Right atrium auricular region (tissue), 2 donors: ENCODE results near the gene OAF. TPM values are rescaled to one million over a fixed set of nuclear protein-coding genes. Genes with fewer than 3 reads are reported as not detected.
A peak's percentile ranks its signal among the peaks of the same experiment; 100 is the strongest.

Experiments
- DNase-seq: peaks from one replicate; pipeline ENCODE4 v3.0.0-alpha.2; 2019; ENCODE audit warnings: low spot score
- H3K27ac ChIP-seq, 2 donors: fragments of 200-600 bp; sonication (generic); 1 replicate in 1 of 2; 2 replicates in 1 of 2; pipeline ENCODE4 v1.5.1; 2016 to 2019
- H3K27me3 ChIP-seq, 2 donors: fragments of 200-600 bp; sonication (generic); one replicate each; pipeline versions ENCODE4 v1.5.1 to v1.6.0; 2017 to 2019
- H3K36me3 ChIP-seq: fragments of 200-600 bp; sonication (generic); one replicate; pipeline ENCODE4 v1.5.1; 2016
- H3K4me1 ChIP-seq, 2 donors: fragments of 200-600 bp; sonication (generic); one replicate each; pipeline versions ENCODE4 v1.5.1 to v1.6.0; 2017 to 2019
- H3K4me3 ChIP-seq, 2 donors: fragments of 200-600 bp; sonication (generic); 1 replicate in 1 of 2; 2 replicates in 1 of 2; pipeline ENCODE4 v1.5.1; 2017 to 2019; ENCODE audit warnings: mild to moderate bottlenecking in 1 of 2, moderate library complexity in 1 of 2
- H3K9me3 ChIP-seq, 2 donors: fragments of 200-600 bp; sonication (generic); one replicate each; pipeline ENCODE4 v1.5.1; 2019
- CTCF ChIP-seq, 2 donors: fragments of 200-600 bp; sonication (generic); IDR thresholded peaks; one replicate each; pipeline ENCODE4 v1.5.1; 2019; ENCODE audit warnings: antibody characterized with exemption in 2 of 2
- total RNA-seq, 2 donors: library from RNA; depleted of rRNA; stranded (reverse); fragments of >200 nt; gene quantifications; one replicate each; pipeline ENCODE4 v1.1.0, GENCODE V29; 2016

Gene OAF
- total RNA-seq, 2 donors from 2014 or later: 27.9 to 43.6 TPM

GRCh38 chr11:120196826-120197225 lies 14.0 kb upstream of the OAF start:
- no peak for TF ChIP-seq CTCF (IDR thresholded peaks at IDR 0.05)
- no peaks in the 10 kb centered on the region for H3K9me3 ChIP-seq
- no peak overlapping the region for H3K4me3 ChIP-seq
- no peak for DNase-seq
- H3K27ac ChIP-seq: peak overlapping the region in 1 of 2 donors; percentile 26
- no peaks in the 10 kb centered on the region for H3K36me3 ChIP-seq
- H3K4me1 ChIP-seq: peaks cover 0 to 3% of the 10 kb centered on the region in 2 donors
- no peaks in the 10 kb centered on the region for H3K27me3 ChIP-seq

DNA sequence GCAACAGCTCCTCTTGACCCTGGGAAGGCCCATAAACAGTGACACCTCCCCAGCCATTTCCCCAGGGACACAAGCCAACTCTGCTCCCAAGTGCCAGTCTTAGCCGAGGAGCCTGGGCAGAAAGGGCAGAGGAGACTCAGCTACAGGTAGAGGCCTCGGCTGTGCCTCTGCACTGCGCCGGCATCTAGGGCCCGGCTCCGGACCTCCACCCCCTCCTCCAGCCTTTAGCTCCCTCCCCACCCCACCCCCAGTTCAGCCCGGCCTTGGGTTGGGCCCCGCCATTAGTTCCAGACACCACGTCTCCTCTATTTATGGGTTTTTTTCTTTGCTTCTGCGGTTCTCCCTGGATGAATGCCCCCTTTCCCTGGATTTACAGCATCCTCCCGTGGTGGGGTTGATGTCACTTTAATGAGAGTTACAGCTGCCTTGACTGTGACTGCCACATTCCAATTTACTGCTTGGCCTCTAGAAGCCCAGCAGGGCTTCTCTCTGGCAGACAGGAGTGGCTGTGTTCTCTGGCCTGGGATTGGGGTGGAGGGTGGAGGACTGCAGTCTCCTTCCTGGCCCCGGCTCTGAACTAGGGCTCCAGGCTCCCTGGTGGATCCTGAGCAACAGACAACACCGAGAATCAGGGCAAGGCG lies 13.5 kb upstream of the OAF start:
- Histone ChIP-seq H3K4me1 (peaks cover 0 to 3% of the 10 kb centered on the region in 2 donors), H3K4me3 (no peak overlapping the region), H3K9me3 (no peaks in the 10 kb centered on the region), H3K36me3 (no peaks in the 10 kb centered on the region), H3K27me3 (no peaks in the 10 kb centered on the region), H3K27ac (peak overlapping the region in 1 of 2 donors; percentile 26)
- DNase-seq: no peak
- TF ChIP-seq CTCF (IDR thresholded peaks at IDR 0.05): no peak

DNA sequence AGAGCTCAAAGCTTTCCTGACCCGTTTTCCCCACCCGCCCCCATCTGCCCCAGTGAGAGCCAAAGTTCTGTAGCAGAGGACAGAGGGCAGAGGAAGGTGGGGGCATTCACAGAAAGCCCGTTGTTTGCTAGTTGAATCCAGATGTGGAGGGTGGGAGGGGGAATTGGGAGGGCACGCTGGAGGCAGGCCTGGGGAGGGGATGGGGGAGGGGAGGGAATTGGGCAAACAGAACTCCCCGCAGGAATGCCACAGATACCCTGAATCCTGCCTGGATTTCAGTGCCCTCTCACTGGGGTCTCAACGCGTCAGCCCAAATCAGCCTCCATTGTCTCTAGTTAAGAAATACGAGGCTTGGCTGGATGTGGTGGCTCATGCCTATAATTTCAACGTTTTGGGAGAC lies 12.9 kb upstream of the OAF start:
- H3K27ac ChIP-seq: peak overlapping the region in 1 of 2 donors; percentile 26
- no peak for TF ChIP-seq CTCF (IDR thresholded peaks at IDR 0.05)

GRCh38 chr11:120198403-120198786 lies 12.4 kb upstream of the OAF start:
- Histone ChIP-seq H3K27me3 (no peaks in the 10 kb centered on the region), H3K9me3 (no peaks in the 10 kb centered on the region), H3K4me3 (no peak overlapping the region), H3K36me3 (no peaks in the 10 kb centered on the region), H3K27ac (peak overlapping the region in 1 of 2 donors; percentile 26), H3K4me1 (peaks cover 0 to 3% of the 10 kb centered on the region in 2 donors)
- TF ChIP-seq CTCF (IDR thresholded peaks at IDR 0.05): no peak
- no peak for DNase-seq

More for the DNA sequence above, 12.9 kb upstream of the OAF start:
- DNase-seq: no peak
- no peaks in the 10 kb centered on the region for H3K36me3 ChIP-seq
- no peak overlapping the region for H3K4me3 ChIP-seq
- peaks cover 0 to 3% of the 10 kb centered on the region in 2 donors for H3K4me1 ChIP-seq
- H3K27me3 ChIP-seq: no peaks in the 10 kb centered on the region
- no peaks in the 10 kb centered on the region for H3K9me3 ChIP-seq

- Histone ChIP-seq H3K9me3 (no peaks in the 10 kb centered on the region), H3K27ac (no peak overlapping the region)
- no peak for DNase-seq
Measured at GRCh38 chr11:120198787-120199469, 11.9 kb upstream of the OAF start.

More at GRCh38 chr11:120198787-120199469, 11.9 kb upstream of the OAF start:
- H3K4me1 ChIP-seq: peaks cover 0 to 3% of the 10 kb centered on the region in 2 donors
- no peak overlapping the region for H3K4me3 ChIP-seq
- no peak for TF ChIP-seq CTCF (IDR thresholded peaks at IDR 0.05)
- H3K36me3 ChIP-seq: no peaks in the 10 kb centered on the region
- H3K27me3 ChIP-seq: no peaks in the 10 kb centered on the region
